DND-41 (cell line): ENCODE data around the gene ERGIC1.

Experiments used
- ATAC-seq: fragments of 200-7000 bp; cut with Tn5 transposase; 3 replicates; pipeline ENCODE4 v1.9.1; 2021; ENCODE audit warnings: low read depth; ENCODE audit not compliant: insufficient read depth
- DNase-seq: peaks from one replicate; pipeline ENCODE4 v3.0.0-alpha.2; 2020
- H2AFZ ChIP-seq: 2 replicates; pipeline ENCODE4 v1.6.0; 2012; ENCODE audit warnings: low read depth, low read length
- H3K27ac ChIP-seq: 2 replicates; pipeline ENCODE4 v1.5.1; 2012; ENCODE audit warnings: low read length, inconsistent platforms
- H3K27me3 ChIP-seq: fragments of 200-600 bp; sonication (generic); 2 replicates; pipeline ENCODE4 v1.6.0; 2012; ENCODE audit warnings: low read length, mild to moderate bottlenecking, inconsistent platforms; ENCODE audit not compliant: insufficient read depth, poor library complexity
- H3K36me3 ChIP-seq: 2 replicates; pipeline ENCODE4 v1.5.1; 2012; ENCODE audit warnings: low read length, inconsistent platforms; ENCODE audit not compliant: insufficient read depth
- H3K4me1 ChIP-seq: 2 replicates; pipeline ENCODE4 v1.5.1; 2012; ENCODE audit warnings: mild to moderate bottlenecking, low read length; ENCODE audit not compliant: insufficient read depth
- H3K4me2 ChIP-seq: 2 replicates; pipeline ENCODE4 v1.6.0; 2012; ENCODE audit warnings: mild to moderate bottlenecking, moderate library complexity, low read length, inconsistent platforms; ENCODE audit not compliant: insufficient read depth
- H3K4me3 ChIP-seq, 2 experiments: fragments of 200-600 bp in 1 of 2; shearing (Covaris generic) in 1 of 2; 2 replicates each; pipeline ENCODE4 v1.5.1; 2012 to 2016; ENCODE audit warnings: inconsistent platforms in 2 of 2, low read length in 2 of 2, mild to moderate bottlenecking in 2 of 2, low read depth in 1 of 2, moderate library complexity in 1 of 2
- H3K79me2 ChIP-seq: 2 replicates; pipeline ENCODE4 v1.6.0; 2012; ENCODE audit warnings: low read length, inconsistent platforms; ENCODE audit not compliant: insufficient read depth
- H3K9ac ChIP-seq: 2 replicates; pipeline ENCODE4 v1.6.0; 2012; ENCODE audit warnings: low read depth, mild to moderate bottlenecking, inconsistent platforms, low read length, moderate library complexity
- H3K9me3 ChIP-seq: 2 replicates; pipeline ENCODE4 v1.5.1; 2012; ENCODE audit warnings: low read length, moderate library complexity, mild to moderate bottlenecking, inconsistent platforms; ENCODE audit not compliant: insufficient read depth, severe bottlenecking
- H4K20me1 ChIP-seq: 2 replicates; pipeline ENCODE4 v1.6.0; 2012; ENCODE audit warnings: low read length; ENCODE audit not compliant: insufficient read depth
- CTCF ChIP-seq: IDR thresholded peaks from 2 replicates; pipeline ENCODE4 v1.5.1; 2012; ENCODE audit warnings: borderline replicate concordance, low read length, moderate library complexity, mild to moderate bottlenecking; ENCODE audit not compliant: poor library complexity, severe bottlenecking; ENCODE audit errors: extremely low read depth
- EZH2 ChIP-seq: IDR thresholded peaks from 3 replicates; pipeline ENCODE4 v1.6.1; 2012; ENCODE audit warnings: borderline replicate concordance, low read depth, mild to moderate bottlenecking, moderate library complexity, low read length, inconsistent platforms; ENCODE audit not compliant: severe bottlenecking

Gene ERGIC1

DNA sequence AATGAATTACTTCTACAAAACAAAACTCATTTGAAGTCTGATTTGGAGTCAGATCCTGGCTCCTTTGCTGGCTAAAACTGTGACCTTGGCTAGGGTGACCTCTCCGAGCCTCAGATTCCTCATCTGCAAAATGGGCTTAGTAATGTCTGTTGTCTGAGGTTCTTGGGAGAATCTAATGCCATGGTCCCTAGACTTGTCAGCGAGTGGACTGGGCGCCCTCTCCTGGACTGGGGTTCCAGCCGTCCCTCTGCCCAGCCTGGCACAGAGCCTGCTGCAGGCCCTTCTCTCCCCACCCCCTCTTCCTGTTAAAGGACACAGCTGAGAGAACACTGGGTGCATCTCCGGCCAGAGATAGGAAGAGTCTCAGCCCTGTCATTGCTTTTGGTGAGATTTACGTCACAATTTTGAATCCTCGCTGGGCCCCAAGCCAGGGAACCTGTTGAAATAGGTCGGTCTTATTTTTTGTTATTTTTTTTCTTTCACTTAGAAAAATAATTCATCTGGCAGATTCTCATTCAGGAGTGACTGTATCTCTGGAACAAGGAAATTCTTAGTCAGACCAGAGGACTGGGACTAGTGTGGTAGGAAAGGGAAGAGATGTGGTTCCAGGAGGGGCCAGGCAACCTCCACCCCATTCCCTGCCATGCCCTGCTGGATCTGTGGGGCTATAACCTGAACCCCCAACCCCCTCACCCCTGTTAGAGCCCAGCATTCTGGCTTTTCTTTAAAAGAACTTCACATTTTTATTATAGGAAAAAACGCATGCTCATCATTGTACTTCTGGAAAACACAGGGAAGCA is 77.0 kb downstream of the ERGIC1 start:
- no peak for DNase-seq
- Histone ChIP-seq H3K9me3 (no peaks in the 10 kb centered on the region), H3K4me2 (no peak overlapping the region), H3K79me2 (no peaks in the 10 kb centered on the region), H4K20me1 (no peaks in the 10 kb centered on the region; the same call in 1 of the 2 replicates), H2AFZ (no peak overlapping the region), H3K27ac (no peak overlapping the region), H3K4me3 (no peak overlapping the region), H3K9ac (no peak overlapping the region), H3K27me3 (no peaks in the 10 kb centered on the region), H3K36me3 (peaks cover 46% of the 10 kb centered on the region), H3K4me1 (no peaks in the 10 kb centered on the region)
- peak; percentile 35; the same call in 1 of the 3 replicates for ATAC-seq
- TF ChIP-seq EZH2 (no peak), CTCF (peak; percentile 32)

GRCh38 chr5:172911628-172911880 is 77.5 kb downstream of the ERGIC1 start:
- no peak overlapping the region for H3K4me3 ChIP-seq
- no peak for DNase-seq
- no peaks in the 10 kb centered on the region for H3K27me3 ChIP-seq
- TF ChIP-seq CTCF (no peak), EZH2 (no peak)
- H3K79me2 ChIP-seq = no peaks in the 10 kb centered on the region
- no peaks in the 10 kb centered on the region for H3K9me3 ChIP-seq
- H2AFZ ChIP-seq = no peak overlapping the region
- H3K27ac ChIP-seq = no peak overlapping the region
- no peak for ATAC-seq
- H3K4me2 ChIP-seq = no peak overlapping the region
- H3K4me1 ChIP-seq = no peaks in the 10 kb centered on the region
- H3K9ac ChIP-seq = no peak overlapping the region
- peaks cover 47% of the 10 kb centered on the region for H3K36me3 ChIP-seq
- H4K20me1 ChIP-seq = no peaks in the 10 kb centered on the region; the same call in 1 of the 2 replicates

GRCh38 chr5:172911976-172912375 is 77.9 kb downstream of the ERGIC1 start:
- Histone ChIP-seq H3K79me2 (no peaks in the 10 kb centered on the region), H3K9ac (no peak overlapping the region), H3K9me3 (no peaks in the 10 kb centered on the region), H3K4me2 (no peak overlapping the region), H3K27ac (no peak overlapping the region), H3K27me3 (no peaks in the 10 kb centered on the region), H2AFZ (no peak overlapping the region), H3K4me3 (no peak overlapping the region), H3K36me3 (peaks cover 47% of the 10 kb centered on the region), H4K20me1 (no peaks in the 10 kb centered on the region; the same call in 1 of the 2 replicates), H3K4me1 (no peaks in the 10 kb centered on the region)
- ATAC-seq (no peak), DNase-seq (no peak)
- TF ChIP-seq EZH2 (no peak), CTCF (no peak)
